Measurements from ENCODE around the gene DDX10. TPM values are rescaled to one million over a fixed set of nuclear protein-coding genes. Genes with fewer than 3 reads are reported as not detected.

DDX10 gene
- total RNA-seq, 1 donor from 2014 or later: 18.3 TPM

DNA sequence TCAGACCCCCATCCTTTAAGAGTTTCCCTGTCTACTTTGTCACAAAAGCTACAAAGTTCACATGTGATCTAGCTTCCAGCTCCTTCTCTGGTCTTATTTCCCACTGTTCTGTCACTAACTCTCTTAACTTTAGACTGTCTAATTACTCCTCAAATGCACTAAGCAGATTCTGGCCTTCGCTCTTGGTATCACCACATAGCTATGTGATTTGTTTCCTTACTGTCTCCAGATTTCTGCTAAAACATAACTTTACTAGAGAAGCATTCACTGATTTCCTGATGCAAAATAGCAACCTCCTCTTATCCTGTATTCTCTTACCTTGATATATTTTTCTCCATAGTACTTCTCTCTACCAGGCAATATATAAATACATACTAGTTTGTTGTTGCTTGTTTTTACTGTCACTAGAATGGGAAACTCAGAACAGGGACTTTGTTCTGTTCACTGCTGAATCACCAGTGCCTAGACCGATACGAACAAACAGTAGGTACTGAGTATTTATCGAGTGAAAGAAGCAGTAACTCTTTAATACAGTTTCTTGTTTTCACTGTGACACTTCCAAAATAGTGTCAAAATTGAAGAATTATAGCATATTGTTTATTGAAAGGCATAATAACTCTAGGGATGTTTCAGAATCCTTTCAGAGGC, 205.6 kb downstream of the DDX10 start:
- Histone ChIP-seq H3K4me3 (no peak overlapping the region), H3K27ac (no peak overlapping the region), H3K27me3 (no peaks in the 10 kb centered on the region), H3K4me1 (no peaks in the 10 kb centered on the region), H3K9me3 (no peaks in the 10 kb centered on the region), H3K36me3 (no peaks in the 10 kb centered on the region)
- no peak for DNase-seq
- TF ChIP-seq, protein P1, sequence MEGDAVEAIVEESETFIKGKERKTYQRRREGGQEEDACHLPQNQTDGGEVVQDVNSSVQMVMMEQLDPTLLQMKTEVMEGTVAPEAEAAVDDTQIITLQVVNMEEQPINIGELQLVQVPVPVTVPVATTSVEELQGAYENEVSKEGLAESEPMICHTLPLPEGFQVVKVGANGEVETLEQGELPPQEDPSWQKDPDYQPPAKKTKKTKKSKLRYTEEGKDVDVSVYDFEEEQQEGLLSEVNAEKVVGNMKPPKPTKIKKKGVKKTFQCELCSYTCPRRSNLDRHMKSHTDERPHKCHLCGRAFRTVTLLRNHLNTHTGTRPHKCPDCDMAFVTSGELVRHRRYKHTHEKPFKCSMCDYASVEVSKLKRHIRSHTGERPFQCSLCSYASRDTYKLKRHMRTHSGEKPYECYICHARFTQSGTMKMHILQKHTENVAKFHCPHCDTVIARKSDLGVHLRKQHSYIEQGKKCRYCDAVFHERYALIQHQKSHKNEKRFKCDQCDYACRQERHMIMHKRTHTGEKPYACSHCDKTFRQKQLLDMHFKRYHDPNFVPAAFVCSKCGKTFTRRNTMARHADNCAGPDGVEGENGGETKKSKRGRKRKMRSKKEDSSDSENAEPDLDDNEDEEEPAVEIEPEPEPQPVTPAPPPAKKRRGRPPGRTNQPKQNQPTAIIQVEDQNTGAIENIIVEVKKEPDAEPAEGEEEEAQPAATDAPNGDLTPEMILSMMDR (IDR thresholded peaks at IDR 0.05): no peak
- no peak for ATAC-seq
- intact Hi-C loops (cut with DNase I): no loop called here

GRCh38 chr11:108871152-108871551, 206.3 kb downstream of the DDX10 start:
- TF ChIP-seq, protein P1 (IDR thresholded peaks at IDR 0.05): peak; percentile 29
- no peaks in the 10 kb centered on the region for H3K4me1 ChIP-seq
- no peak overlapping the region for H3K4me3 ChIP-seq
- no peak for ATAC-seq
- no peaks in the 10 kb centered on the region for H3K9me3 ChIP-seq
- H3K27ac ChIP-seq: no peak overlapping the region
- no peaks in the 10 kb centered on the region for H3K27me3 ChIP-seq
- no peak for DNase-seq
- no peaks in the 10 kb centered on the region for H3K36me3 ChIP-seq
- intact Hi-C loops (cut with DNase I): no loop called here

- Histone ChIP-seq H3K4me3 (no peak overlapping the region), H3K36me3 (no peaks in the 10 kb centered on the region), H3K27ac (no peak overlapping the region), H3K9me3 (no peaks in the 10 kb centered on the region), H3K4me1 (no peaks in the 10 kb centered on the region), H3K27me3 (no peaks in the 10 kb centered on the region)
- intact Hi-C loops (cut with DNase I): no loop called here
- TF ChIP-seq, protein P1 (IDR thresholded peaks at IDR 0.05): no peak
- ATAC-seq: no peak
- no peak for DNase-seq
These were observed 207.0 kb downstream of the DDX10 start for GRCh38 chr11:108871867-108872266.

DNA sequence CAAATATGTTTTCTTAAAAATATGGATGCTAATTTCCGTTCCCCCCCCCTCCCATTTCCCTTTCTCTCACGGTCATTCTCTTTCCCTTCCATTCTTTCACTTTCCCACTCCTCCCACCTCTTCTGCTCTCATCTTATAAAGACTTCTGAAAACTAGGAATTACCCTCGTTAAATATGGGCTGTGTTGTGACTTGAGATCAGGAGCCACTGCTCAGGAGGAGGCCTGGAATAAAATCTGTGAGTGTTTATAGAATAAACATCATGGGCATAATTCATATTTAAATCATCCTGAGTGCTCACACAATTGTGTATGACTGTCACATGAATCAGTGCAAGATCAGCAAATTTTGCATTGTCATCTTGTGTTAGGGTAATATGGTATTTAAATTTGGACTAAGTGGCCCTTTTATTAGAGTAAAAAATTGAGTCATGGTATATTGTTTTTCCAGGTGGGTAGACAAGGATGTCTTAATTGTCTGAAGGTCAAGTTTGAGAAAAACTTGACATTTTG, 208.0 kb downstream of the DDX10 start:
- intact Hi-C loops (cut with DNase I): no loop called here
- DNase-seq: no peak
- no peak for ATAC-seq

GRCh38 chr11:108873310-108873709, 208.4 kb downstream of the DDX10 start:
- no peaks in the 10 kb centered on the region for H3K9me3 ChIP-seq
- intact Hi-C loops (cut with DNase I): no loop called here
- no peak for DNase-seq
- no peak overlapping the region for H3K27ac ChIP-seq
- no peak overlapping the region for H3K4me3 ChIP-seq
- ATAC-seq: no peak
- TF ChIP-seq, protein P1 (IDR thresholded peaks at IDR 0.05): no peak
- H3K4me1 ChIP-seq: no peaks in the 10 kb centered on the region
- no peaks in the 10 kb centered on the region for H3K27me3 ChIP-seq
- H3K36me3 ChIP-seq: no peaks in the 10 kb centered on the region

More for the DNA sequence above, 208.0 kb downstream of the DDX10 start:
- H3K4me1 ChIP-seq: no peaks in the 10 kb centered on the region
- TF ChIP-seq, protein P1 (IDR thresholded peaks at IDR 0.05): no peak
- H3K36me3 ChIP-seq: no peaks in the 10 kb centered on the region
- H3K27ac ChIP-seq: no peak overlapping the region
- H3K4me3 ChIP-seq: no peak overlapping the region
- H3K9me3 ChIP-seq: no peaks in the 10 kb centered on the region
- no peaks in the 10 kb centered on the region for H3K27me3 ChIP-seq

Data from upper lobe of right lung (tissue), 1 donor.